Sigmoid colon (tissue), 7 donors: ENCODE data around the gene GSTM5. TPM values are rescaled to one million over a fixed set of nuclear protein-coding genes. Genes with fewer than 3 reads are reported as not detected.
"Not testable (repeated sequence)": the region's sequence is repeated elsewhere in the genome, so short reads cannot be mapped to it uniquely, and the experiment has no call there.

Experiments
- DNase-seq: peaks from one replicate; pipeline ENCODE4 v3.0.0-alpha.2; 2019
- H3K27ac ChIP-seq, 4 donors: fragments of 200-600 bp; sonication (generic); one replicate each; pipeline ENCODE4 v1.5.1; 2016 to 2019; ENCODE audit warnings: mild to moderate bottlenecking in 1 of 4
- H3K27me3 ChIP-seq, 3 donors: fragments of 200-600 bp; sonication (generic); one replicate each; pipeline ENCODE4 v1.5.1; 2019; ENCODE audit warnings: mild to moderate bottlenecking in 1 of 3
- H3K36me3 ChIP-seq, 4 donors: fragments of 200-600 bp; sonication (generic); one replicate each; pipeline ENCODE4 v1.5.1; 2016 to 2019
- H3K4me1 ChIP-seq, 4 donors: fragments of 200-600 bp; sonication (generic); one replicate each; pipeline ENCODE4 v1.5.1; 2017 to 2019
- H3K4me3 ChIP-seq, 4 donors: fragments of 200-600 bp; sonication (generic); one replicate each; pipeline ENCODE4 v1.5.1; 2017 to 2019; ENCODE audit warnings: mild to moderate bottlenecking in 2 of 4, moderate library complexity in 1 of 4
- H3K9me3 ChIP-seq, 4 donors: fragments of 200-600 bp in 3 of 4; sonication (generic) in 3 of 4; one replicate each; pipeline versions ENCODE4 v1.5.1 to v1.6.1; 2013 to 2019
- EP300 ChIP-seq, 4 donors: sonication (generic); formaldehyde crosslinking; IDR thresholded peaks; one replicate each; pipeline ENCODE4 v1.6.1; 2017; ENCODE audit warnings: antibody characterized with exemption in 4 of 4
- POLR2A ChIP-seq, 2 donors: fragments of 450-650 bp; IDR thresholded peaks; one replicate each; pipeline ENCODE4 v1.6.1; 2016; ENCODE audit warnings: antibody characterized with exemption in 2 of 2, mild to moderate bottlenecking in 2 of 2, moderate library complexity in 2 of 2
- POLR2AphosphoS5 ChIP-seq, 4 donors: sonication (generic); formaldehyde crosslinking; IDR thresholded peaks; one replicate each; pipeline ENCODE4 v1.6.1; 2017; ENCODE audit warnings: antibody characterized with exemption in 4 of 4
- WGBS, 2 donors: extraction: QIAGEN DNeasy Blood & Tissue Kit; methylation state at CpG; one replicate each; pipeline ENCODE4 v1.1.7; 2013; 5-methylcytosine and 5-hydroxymethylcytosine counted together
- intact Hi-C: fragments of 100-400 bp; cut with DNase I; formaldehyde crosslinking; loops from one replicate; pipeline ENCODE4 v1.15.1; 2023
- polyA plus RNA-seq, 3 donors: library from polyadenylated mRNA; stranded (reverse); fragments of 200-250 nt; gene quantifications; one replicate each; pipeline ENCODE4 v1.2.3, GENCODE V29; 2013
- total RNA-seq, 4 donors: library from RNA; depleted of rRNA; stranded (reverse); fragments of >200 nt; gene quantifications; one replicate each; pipeline ENCODE4 v1.1.0, GENCODE V29; 2016
- TF ChIP-seq, protein P1 (sequence below), 4 experiments: fragments of 450-650 bp in 3 of 4; fragments of 200-600 bp in 1 of 4; IDR thresholded peaks; one replicate each; pipeline ENCODE4 v1.5.1; 2016 to 2019; ENCODE audit warnings: antibody characterized with exemption in 4 of 4, mild to moderate bottlenecking in 3 of 4, moderate library complexity in 2 of 4
- donor health status: healthy with polysubstance abuse.
- donor health status: Bipolar disorder and iron deficiency.
- donor health status: healthy.

Gene GSTM5
- total and polyA plus RNA-seq, 7 donors = 2.5 to 11.4 (median 3.2) TPM

- H3K4me1 ChIP-seq = no peaks in the 10 kb centered on the region
- no peaks in the 10 kb centered on the region for H3K27me3 ChIP-seq
- DNase-seq = no peak
- peaks cover 0 to 17% (median 6%) of the 10 kb centered on the region in 4 donors for H3K36me3 ChIP-seq
- H3K9me3 ChIP-seq = no peaks in the 10 kb centered on the region
- no peak overlapping the region for H3K4me3 ChIP-seq
- TF ChIP-seq POLR2AphosphoS5 (IDR thresholded peaks at IDR 0.05) (no peak), POLR2A (IDR thresholded peaks at IDR 0.05) (no peak), EP300 (IDR thresholded peaks at IDR 0.05) (no peak)
- TF ChIP-seq, protein P1, sequence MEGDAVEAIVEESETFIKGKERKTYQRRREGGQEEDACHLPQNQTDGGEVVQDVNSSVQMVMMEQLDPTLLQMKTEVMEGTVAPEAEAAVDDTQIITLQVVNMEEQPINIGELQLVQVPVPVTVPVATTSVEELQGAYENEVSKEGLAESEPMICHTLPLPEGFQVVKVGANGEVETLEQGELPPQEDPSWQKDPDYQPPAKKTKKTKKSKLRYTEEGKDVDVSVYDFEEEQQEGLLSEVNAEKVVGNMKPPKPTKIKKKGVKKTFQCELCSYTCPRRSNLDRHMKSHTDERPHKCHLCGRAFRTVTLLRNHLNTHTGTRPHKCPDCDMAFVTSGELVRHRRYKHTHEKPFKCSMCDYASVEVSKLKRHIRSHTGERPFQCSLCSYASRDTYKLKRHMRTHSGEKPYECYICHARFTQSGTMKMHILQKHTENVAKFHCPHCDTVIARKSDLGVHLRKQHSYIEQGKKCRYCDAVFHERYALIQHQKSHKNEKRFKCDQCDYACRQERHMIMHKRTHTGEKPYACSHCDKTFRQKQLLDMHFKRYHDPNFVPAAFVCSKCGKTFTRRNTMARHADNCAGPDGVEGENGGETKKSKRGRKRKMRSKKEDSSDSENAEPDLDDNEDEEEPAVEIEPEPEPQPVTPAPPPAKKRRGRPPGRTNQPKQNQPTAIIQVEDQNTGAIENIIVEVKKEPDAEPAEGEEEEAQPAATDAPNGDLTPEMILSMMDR (IDR thresholded peaks at IDR 0.05) = no peak
- H3K27ac ChIP-seq = no peak overlapping the region
- intact Hi-C loops = no loop called here
- WGBS, 2 donors = 14 to 58% methylated on average over 3 of the region's 3 CpGs
Measured at GRCh38 chr1:109732390-109732881, 20.4 kb downstream of the GSTM5 start.

GRCh38 chr1:109733236-109733870, 21.3 kb downstream of the GSTM5 start:
- H3K4me1 ChIP-seq = peaks cover 0 to under 1% (median 0%) of the 10 kb centered on the region in 4 donors
- no peak for DNase-seq
- intact Hi-C loops = no loop called here
- H3K27me3 ChIP-seq = no peaks in the 10 kb centered on the region
- no peak for TF ChIP-seq POLR2A (IDR thresholded peaks at IDR 0.05)
- TF ChIP-seq POLR2AphosphoS5 (IDR thresholded peaks at IDR 0.05) = no peak
- TF ChIP-seq, protein P1 (IDR thresholded peaks at IDR 0.05) = no peak
- H3K36me3 ChIP-seq = peaks cover 0 to 26% (median 7%) of the 10 kb centered on the region in 4 donors
- no peak overlapping the region for H3K4me3 ChIP-seq
- WGBS, 2 donors = 88 to 93% methylated on average over 4 of the region's 4 CpGs
- H3K27ac ChIP-seq = no peak overlapping the region
- H3K9me3 ChIP-seq = no peaks in the 10 kb centered on the region

GRCh38 chr1:109739738-109740614, 27.9 kb downstream of the GSTM5 start:
- no peaks in the 10 kb centered on the region for H3K27me3 ChIP-seq
- intact Hi-C loops = loop anchor here (5.0 kb wide), 2 partner anchors 53 to 73 kb away; partner anchors contain the start of genes GSTM1 and GSTM2
- H3K9me3 ChIP-seq = no peaks in the 10 kb centered on the region
- H3K4me3 ChIP-seq = peak overlapping the region; percentile 56 to 79 (median 73)
- 1 to 3% methylated on average over 86 of the region's 86 CpGs for WGBS, 2 donors
- DNase-seq = peak; percentile 90
- H3K27ac ChIP-seq = peak overlapping the region; percentile 64 to 85 (median 82)
- TF ChIP-seq, protein P1 (IDR thresholded peaks at IDR 0.05) = no peak
- TF ChIP-seq EP300 (IDR thresholded peaks at IDR 0.05) = no peak
- peak; percentile 95 to 98 (median 96) for TF ChIP-seq POLR2AphosphoS5 (IDR thresholded peaks at IDR 0.05)
- TF ChIP-seq POLR2A (IDR thresholded peaks at IDR 0.05) = peak; percentile 63 to 87
- H3K4me1 ChIP-seq = peaks cover 0 to 20% (median 14%) of the 10 kb centered on the region in 4 donors
- H3K36me3 ChIP-seq = peaks cover 0 to 27% (median 7%) of the 10 kb centered on the region in 4 donors

GRCh38 chr1:109740615-109741373, 28.7 kb downstream of the GSTM5 start, which contains the start of gene GSTM3:
GSTM3 (minus strand) TSS chr1:109741038; CDS start chr1:109740287, 751 bp downstream.
- WGBS, 2 donors = 2 to 15% methylated on average over 10 of the region's 10 CpGs
- H3K4me1 ChIP-seq = peaks cover 0 to 20% (median 14%) of the 10 kb centered on the region in 4 donors
- H3K27ac ChIP-seq = peak within 1 kb of the TSS; percentile 64 to 85 (median 82)
- no peak for DNase-seq
- no peaks in the 10 kb centered on the region for H3K27me3 ChIP-seq
- no peaks in the 10 kb centered on the region for H3K9me3 ChIP-seq
- no peak for TF ChIP-seq POLR2A (IDR thresholded peaks at IDR 0.05)
- H3K4me3 ChIP-seq = peak within 1 kb of the TSS; percentile 56 to 79 (median 73)
- H3K36me3 ChIP-seq = peaks cover 0 to 27% (median 7%) of the 10 kb centered on the region in 4 donors
- intact Hi-C loops = loop anchor here (5.0 kb wide), 1 partner anchor 73 kb away; the partner anchor contains the start of gene GSTM2

DNA sequence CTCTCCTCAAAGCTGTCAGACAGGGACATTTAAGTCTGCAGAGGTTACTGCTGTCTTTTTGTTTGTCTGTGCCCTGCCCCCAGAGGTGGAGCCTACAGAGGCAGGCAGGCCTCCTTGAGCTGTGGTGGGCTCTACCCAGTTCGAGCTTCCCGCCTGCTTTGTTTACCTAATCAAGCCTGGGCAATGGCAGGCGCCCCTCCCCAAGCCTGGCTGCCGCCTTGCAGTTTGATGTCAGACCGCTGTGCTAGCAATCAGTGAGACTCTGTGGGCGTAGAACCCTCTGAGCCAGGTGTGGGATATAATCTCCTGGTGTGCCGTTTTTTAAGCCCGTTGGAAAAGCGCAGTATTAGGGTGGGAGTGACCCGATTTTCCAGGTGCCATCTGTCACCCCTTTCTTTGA, 36.3 kb downstream of the GSTM5 start:
- DNase-seq, H3K27me3 ChIP-seq, intact Hi-C loops, H3K4me3 ChIP-seq, H3K9me3 ChIP-seq, H3K27ac ChIP-seq, H3K36me3 ChIP-seq, H3K4me1 ChIP-seq: not testable (repeated sequence)
- WGBS, 2 donors = 95% methylated on average over 10 of the region's 10 CpGs
